CD4-positive, alpha-beta T cell treated with Interleukin-6 at 100 ng/mL for 8 hours (primary cell): ENCODE data around the gene SSB.
"Not testable (repeated sequence)": the region's sequence is repeated elsewhere in the genome, so short reads cannot be mapped to it uniquely, and the experiment has no call there.

Experiments
- DNase-seq: peaks from one replicate; pipeline ENCODE4 v3.0.0-alpha.2; 2020; ENCODE audit warnings: mixed read lengths, low spot score

The SSB gene

GRCh38 chr2:169828141-169828811, 29.6 kb downstream of the SSB start:
- peak; percentile 33 for DNase-seq

GRCh38 chr2:169834401-169834800, 35.7 kb downstream of the SSB start:
- no peak for DNase-seq

GRCh38 chr2:169838743-169839489, 40.2 kb downstream of the SSB start:
- DNase-seq = no peak

- no peak for DNase-seq
Measured at GRCh38 chr2:169839954-169840746, 41.5 kb downstream of the SSB start.

- DNase-seq = no peak
Measured at GRCh38 chr2:169840747-169841142, 42.1 kb downstream of the SSB start.

- not testable (repeated sequence) for DNase-seq
Measured at GRCh38 chr2:169841625-169842024, 43.0 kb downstream of the SSB start.

GRCh38 chr2:169845016-169845415, 46.3 kb downstream of the SSB start:
- no peak for DNase-seq

GRCh38 chr2:169848959-169849693, 50.5 kb downstream of the SSB start:
- not testable (repeated sequence) for DNase-seq

GRCh38 chr2:169849710-169850109, 51.0 kb downstream of the SSB start:
- no peak for DNase-seq

- no peak for DNase-seq
Measured at GRCh38 chr2:169853041-169853668, 54.5 kb downstream of the SSB start.

- DNase-seq = not testable (repeated sequence)
Measured at GRCh38 chr2:169855281-169856258, 56.9 kb downstream of the SSB start.

GRCh38 chr2:169859423-169859822, 60.8 kb downstream of the SSB start:
- no peak for DNase-seq

GRCh38 chr2:169860149-169860548, 61.5 kb downstream of the SSB start:
- no peak for DNase-seq
